ENCODE measurements around the gene SMOC2. TPM values are rescaled to one million over a fixed set of nuclear protein-coding genes. Genes with fewer than 3 reads are reported as not detected.

Gene SMOC2
- total and polyA plus RNA-seq, 7 donors = 12.3 to 90.3 (median 22.8) TPM

DNA sequence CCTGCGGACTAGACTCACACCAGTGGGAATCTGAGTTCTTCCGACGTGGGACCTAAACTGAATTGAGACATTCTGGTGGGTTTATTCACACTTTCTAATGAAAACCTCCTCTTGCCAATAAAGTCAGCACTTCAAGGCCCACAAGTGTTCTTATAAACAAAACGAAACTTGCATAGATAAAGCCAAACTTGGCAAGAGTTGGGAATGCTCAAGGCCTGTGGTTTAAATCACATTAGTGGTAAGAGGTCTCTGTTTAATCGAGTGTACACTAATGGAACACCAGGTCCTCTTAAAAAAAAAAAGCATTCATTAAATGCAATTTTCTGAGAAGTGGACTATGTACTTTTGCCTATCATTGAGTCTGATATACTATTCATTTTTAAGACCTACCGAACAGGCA is 143.3 kb downstream of the SMOC2 start:
- H3K36me3 ChIP-seq (ENCODE audit: insufficient read depth in 1 of 2, low read depth in 1 of 2) = no peaks in the 10 kb centered on the region
- 76 to 84% (median 83%) methylated on average over 6 of the region's 6 CpGs for WGBS, 3 donors
- no peak overlapping the region for H3K4me3 ChIP-seq
- intact Hi-C loops (cut with DNase I) = no loop called here
- no peaks in the 10 kb centered on the region for H3K9me3 ChIP-seq
- ATAC-seq = no peak
- no peak for DNase-seq
- H3K27me3 ChIP-seq (ENCODE audit: insufficient read depth in 3 of 3, low read length in 2 of 3) = peaks cover 0 to 7% (median 0%) of the 10 kb centered on the region in 3 donors
- H3K27ac ChIP-seq = no peak overlapping the region
- no peaks in the 10 kb centered on the region for H3K4me1 ChIP-seq
- TF ChIP-seq, protein P1, sequence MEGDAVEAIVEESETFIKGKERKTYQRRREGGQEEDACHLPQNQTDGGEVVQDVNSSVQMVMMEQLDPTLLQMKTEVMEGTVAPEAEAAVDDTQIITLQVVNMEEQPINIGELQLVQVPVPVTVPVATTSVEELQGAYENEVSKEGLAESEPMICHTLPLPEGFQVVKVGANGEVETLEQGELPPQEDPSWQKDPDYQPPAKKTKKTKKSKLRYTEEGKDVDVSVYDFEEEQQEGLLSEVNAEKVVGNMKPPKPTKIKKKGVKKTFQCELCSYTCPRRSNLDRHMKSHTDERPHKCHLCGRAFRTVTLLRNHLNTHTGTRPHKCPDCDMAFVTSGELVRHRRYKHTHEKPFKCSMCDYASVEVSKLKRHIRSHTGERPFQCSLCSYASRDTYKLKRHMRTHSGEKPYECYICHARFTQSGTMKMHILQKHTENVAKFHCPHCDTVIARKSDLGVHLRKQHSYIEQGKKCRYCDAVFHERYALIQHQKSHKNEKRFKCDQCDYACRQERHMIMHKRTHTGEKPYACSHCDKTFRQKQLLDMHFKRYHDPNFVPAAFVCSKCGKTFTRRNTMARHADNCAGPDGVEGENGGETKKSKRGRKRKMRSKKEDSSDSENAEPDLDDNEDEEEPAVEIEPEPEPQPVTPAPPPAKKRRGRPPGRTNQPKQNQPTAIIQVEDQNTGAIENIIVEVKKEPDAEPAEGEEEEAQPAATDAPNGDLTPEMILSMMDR (IDR thresholded peaks at IDR 0.05) = no peak

DNA sequence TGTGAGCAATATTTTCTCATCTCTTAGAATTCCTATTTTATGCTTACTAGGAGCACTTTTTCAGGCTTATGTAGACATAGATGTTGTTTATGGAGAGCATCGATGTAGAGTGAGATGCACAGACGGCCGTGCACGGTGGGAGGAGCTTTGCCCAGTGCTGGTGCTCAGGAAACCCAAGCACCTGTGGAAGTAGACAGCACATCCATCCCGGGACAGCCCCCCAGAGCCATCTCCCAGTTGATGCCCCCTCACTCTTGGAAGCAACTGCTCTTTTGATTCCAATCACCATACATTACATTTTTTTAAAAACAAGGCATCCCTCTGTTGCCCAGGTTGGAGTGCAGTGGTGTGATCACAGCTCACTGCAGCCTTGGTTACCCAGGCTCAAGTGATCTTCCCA is 143.7 kb downstream of the SMOC2 start:
- H3K4me1 ChIP-seq = no peaks in the 10 kb centered on the region
- TF ChIP-seq, protein P1 (IDR thresholded peaks at IDR 0.05) = no peak
- no peak overlapping the region for H3K27ac ChIP-seq
- no peaks in the 10 kb centered on the region for H3K9me3 ChIP-seq
- H3K36me3 ChIP-seq (ENCODE audit: insufficient read depth in 1 of 2, low read depth in 1 of 2) = no peaks in the 10 kb centered on the region
- no peak for DNase-seq
- ATAC-seq = no peak
- intact Hi-C loops (cut with DNase I) = no loop called here
- WGBS, 3 donors = 83 to 88% (median 86%) methylated on average over 5 of the region's 5 CpGs
- H3K4me3 ChIP-seq = no peak overlapping the region
- peaks cover 0 to 7% (median 0%) of the 10 kb centered on the region in 3 donors for H3K27me3 ChIP-seq (ENCODE audit: insufficient read depth in 3 of 3, low read length in 2 of 3)

DNA sequence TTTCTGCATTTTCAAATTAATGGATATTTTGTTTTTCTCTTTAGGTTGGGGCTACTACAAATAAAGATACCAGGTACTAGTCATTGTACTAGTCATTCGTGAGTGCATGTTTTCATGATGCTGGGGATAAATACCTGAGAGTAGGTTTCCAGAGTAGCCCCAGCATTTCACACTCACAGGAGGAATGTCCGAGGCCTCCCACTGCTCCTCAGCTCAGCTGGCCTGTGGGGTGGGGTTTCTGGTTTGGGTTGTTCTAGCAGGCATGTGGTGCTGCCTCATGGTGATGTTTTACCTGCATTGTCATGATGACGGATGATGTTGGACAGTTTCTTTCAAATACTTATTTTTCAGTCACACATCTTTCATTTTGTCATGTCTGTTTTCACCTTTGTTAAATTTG is 144.5 kb downstream of the SMOC2 start:
- Histone ChIP-seq H3K9me3 (no peaks in the 10 kb centered on the region), H3K4me1 (no peaks in the 10 kb centered on the region), H3K27ac (no peak overlapping the region), H3K36me3 (ENCODE audit: insufficient read depth in 1 of 2, low read depth in 1 of 2) (no peaks in the 10 kb centered on the region), H3K27me3 (ENCODE audit: insufficient read depth in 3 of 3, low read length in 2 of 3) (peaks cover 0 to 7% (median 0%) of the 10 kb centered on the region in 3 donors), H3K4me3 (no peak overlapping the region)
- TF ChIP-seq, protein P1 (IDR thresholded peaks at IDR 0.05) = no peak
- 79 to 83% (median 80%) methylated on average over 3 of the region's 3 CpGs for WGBS, 3 donors
- DNase-seq (no peak), ATAC-seq (no peak)
- intact Hi-C loops (cut with DNase I) = no loop called here

DNA sequence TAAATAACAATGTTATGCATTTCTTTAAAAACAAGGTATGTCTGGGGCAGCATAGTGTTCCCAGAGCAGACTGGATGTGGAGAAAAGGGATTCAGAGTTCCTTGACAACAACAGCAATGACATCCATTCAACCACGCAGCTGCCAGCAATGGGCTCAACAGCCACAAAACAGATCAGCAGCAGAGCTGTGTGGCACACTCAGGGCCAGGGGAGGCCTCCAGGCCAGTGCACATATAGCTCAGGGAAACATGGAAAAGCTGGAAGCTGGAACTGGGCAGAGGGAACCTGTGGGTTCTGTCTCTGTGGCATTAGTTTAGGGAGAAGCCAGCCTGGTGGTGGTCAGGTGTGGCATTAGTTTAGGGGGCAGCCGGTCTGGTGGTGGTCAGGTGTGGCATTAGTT is 148.3 kb downstream of the SMOC2 start:
- H3K4me3 ChIP-seq = no peak overlapping the region
- no peaks in the 10 kb centered on the region for H3K9me3 ChIP-seq
- no peak for ATAC-seq
- no peaks in the 10 kb centered on the region for H3K36me3 ChIP-seq (ENCODE audit: insufficient read depth in 1 of 2, low read depth in 1 of 2)
- WGBS, 3 donors = 76 to 95% (median 84%) methylated on average over 2 of the region's 2 CpGs
- no peak for DNase-seq
- H3K4me1 ChIP-seq = no peaks in the 10 kb centered on the region
- peaks cover 0 to 2% (median 0%) of the 10 kb centered on the region in 3 donors for H3K27me3 ChIP-seq (ENCODE audit: insufficient read depth in 3 of 3, low read length in 2 of 3)
- no peak overlapping the region for H3K27ac ChIP-seq
- TF ChIP-seq, protein P1 (IDR thresholded peaks at IDR 0.05) = no peak
- intact Hi-C loops (cut with DNase I) = no loop called here

DNA sequence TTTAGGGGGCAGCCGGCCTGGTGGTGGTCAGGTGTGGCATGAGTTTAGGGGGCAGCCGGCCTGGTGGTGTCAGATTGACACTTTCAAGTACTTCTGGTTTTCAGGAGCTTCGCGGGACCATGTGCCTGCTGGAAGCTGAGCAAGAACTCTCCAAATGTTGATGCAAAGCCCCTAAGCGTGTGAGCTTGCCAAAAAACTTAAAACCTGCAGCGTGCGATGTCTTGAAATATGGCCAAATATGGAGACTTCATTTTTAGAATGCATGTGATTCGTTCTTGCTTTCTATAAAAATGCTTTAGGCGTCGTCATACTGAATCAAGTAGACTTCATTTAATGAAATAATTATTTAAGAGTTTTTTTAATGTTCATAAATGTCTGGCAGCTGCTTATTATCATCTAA is 149.4 kb downstream of the SMOC2 start:
- H3K9me3 ChIP-seq = no peaks in the 10 kb centered on the region
- no peak for DNase-seq
- no peak overlapping the region for H3K4me3 ChIP-seq
- no peak overlapping the region for H3K27ac ChIP-seq
- 57 to 63% (median 61%) methylated on average over 9 to 10 of the region's 10 CpGs for whole genome bisulfite sequencing, 3 donors
- no peaks in the 10 kb centered on the region for H3K4me1 ChIP-seq
- intact Hi-C loops (cut with DNase I) = no loop called here
- peaks cover 0 to 4% (median 0%) of the 10 kb centered on the region in 3 donors for H3K27me3 ChIP-seq (ENCODE audit: insufficient read depth in 3 of 3, low read length in 2 of 3)
- no peak for ATAC-seq
- H3K36me3 ChIP-seq (ENCODE audit: insufficient read depth in 1 of 2, low read depth in 1 of 2) = no peaks in the 10 kb centered on the region
- TF ChIP-seq, protein P1 (IDR thresholded peaks at IDR 0.05) = no peak

Measured in psoas muscle (tissue), 8 donors.